Ovary (tissue), 9 donors: ENCODE data around the gene PDXP. TPM values are rescaled to one million over a fixed set of nuclear protein-coding genes. Genes with fewer than 3 reads are reported as not detected.

Experiments used
- DNase-seq, 5 donors: peaks; one replicate each; pipeline ENCODE4 v3.0.0-alpha.2; 2019 to 2020
- H3K27ac ChIP-seq, 2 donors: fragments of 200-600 bp; one replicate each; pipeline versions ENCODE4 v1.5.1 to v1.8.0; 2019 to 2022
- H3K27me3 ChIP-seq: fragments of 200-600 bp; one replicate; pipeline ENCODE4 v1.8.0; 2022
- H3K36me3 ChIP-seq: fragments of 200-600 bp; sonication (generic); one replicate; pipeline ENCODE4 v1.5.1; 2019
- H3K4me1 ChIP-seq: one replicate; pipeline ENCODE4 v1.8.1; 2013; ENCODE audit warnings: mild to moderate bottlenecking, moderate library complexity; ENCODE audit not compliant: insufficient read depth
- H3K4me3 ChIP-seq: fragments of 200-600 bp; sonication (generic); one replicate; pipeline ENCODE4 v1.5.1; 2017
- H3K9me3 ChIP-seq, 2 donors: fragments of 200-600 bp in 1 of 2; sonication (generic) in 1 of 2; one replicate each; pipeline versions ENCODE4 v1.5.1 to v1.8.1; 2013 to 2019; ENCODE audit warnings: mild to moderate bottlenecking in 1 of 2, moderate library complexity in 1 of 2
- EP300 ChIP-seq: sonication (generic); formaldehyde crosslinking; IDR thresholded peaks from one replicate; pipeline ENCODE4 v1.6.1; 2017; ENCODE audit warnings: antibody characterized with exemption
- POLR2A ChIP-seq: fragments of 450-650 bp; IDR thresholded peaks from one replicate; pipeline ENCODE4 v1.6.1; 2017; ENCODE audit warnings: antibody characterized with exemption, mild to moderate bottlenecking, moderate library complexity
- WGBS, 3 donors: extraction: QIAGEN DNeasy Blood & Tissue Kit in 1 of 3; methylation state at CpG; one replicate each; pipeline versions ENCODE4 v1.1.5 to v1.1.7; 2013 to 2017; 5-methylcytosine and 5-hydroxymethylcytosine counted together
- intact Hi-C, 4 donors: fragments of 100-400 bp; cut with DNase I; formaldehyde crosslinking; loops; one replicate each; pipeline versions ENCODE4 v1.11.0 to v1.15.1; 2022 to 2023
- polyA plus RNA-seq, 2 donors: library from polyadenylated mRNA; stranded (reverse); fragments of 200-250 nt in 1 of 2; fragments of 350-450 nt in 1 of 2; fragmentation: Illumina TruSeq in 1 of 2; extraction: RNeasy Lipid Tissue Mini Kit (QIAGEN cat#74804) in 1 of 2; gene quantifications; one replicate each; pipeline ENCODE4 v1.2.3, GENCODE V29; 2013 to 2014
- total RNA-seq, 7 donors: library from RNA; depleted of rRNA in 2 of 7; stranded (reverse); fragments of >200 nt in 2 of 7; fragmentation: NEBNext Ultra II Directional in 3 of 7; extraction: Animal tissue kit (Norgen Biotek cat#: 25700) in 3 of 7; gene quantifications; one replicate each; pipeline versions ENCODE4 v1.1.0 to v1.2.4, GENCODE V29; 2016 to 2023
- TF ChIP-seq, protein P1 (sequence below), 3 donors: fragments of 450-650 bp in 2 of 3; fragments of 200-600 bp in 1 of 3; IDR thresholded peaks; one replicate each; pipeline versions ENCODE4 v1.5.1 to v1.8.0; 2016 to 2022; ENCODE audit warnings: antibody characterized with exemption in 3 of 3, mild to moderate bottlenecking in 1 of 3
- donor health status: DM: no; HTN: no; CAD: no; lungs with moderate emphysema.
- donor health status: DM: no; HTN: no; CAD: no.
- donor health status: Bipolar disorder and iron deficiency.
- donor health status: DM: yes; HTN: yes; CAD: no.
- donor health status: DM: no; HTN: no; CAD: no.
- donor health status: DM: yes; HTN: yes; CAD: no.

The PDXP gene
- total and polyA plus RNA-seq, 9 donors, result 8.1 to 15.9 (median 12.7) TPM

DNA sequence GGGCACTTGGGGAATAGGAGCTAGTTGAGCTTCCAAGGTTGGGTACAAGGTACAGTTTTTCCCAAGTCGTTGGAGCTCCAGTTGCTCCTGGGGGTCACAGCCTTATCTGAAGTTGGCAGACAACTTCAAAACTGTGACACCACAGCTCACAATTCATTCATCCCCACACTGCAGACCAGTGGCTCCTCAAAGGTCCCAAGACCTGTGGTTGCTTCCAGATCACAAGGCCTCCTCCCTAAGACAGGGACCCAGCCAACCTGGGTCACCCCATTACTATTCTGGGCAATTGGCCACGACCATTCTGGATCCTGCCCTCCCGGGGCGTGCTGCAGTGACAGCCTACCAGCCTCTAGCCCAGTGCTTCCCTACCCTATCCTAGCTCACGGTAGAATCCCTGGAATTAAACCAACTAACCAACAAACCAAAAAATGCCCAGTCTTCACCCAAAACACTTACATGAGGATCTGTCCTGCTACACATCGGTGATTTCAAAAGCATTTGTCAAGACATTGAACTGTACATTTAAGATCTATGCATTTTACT lies 862 bp upstream of the PDXP start:
- H3K4me3 ChIP-seq, result peak overlapping the region; percentile 24
- peak in 2 of 5 donors; percentile 30 to 45 for DNase-seq
- 5 to 7% (median 5%) methylated on average over 6 of the region's 6 CpGs for WGBS, 3 donors
- H3K27ac ChIP-seq, result peak overlapping the region in 1 of 2 donors; percentile 71
- H3K4me1 ChIP-seq, result peaks cover 8% of the 10 kb centered on the region
- H3K9me3 ChIP-seq, result no peaks in the 10 kb centered on the region
- no peaks in the 10 kb centered on the region for H3K27me3 ChIP-seq
- TF ChIP-seq EP300 (no peak), POLR2A (no peak)
- TF ChIP-seq, protein P1, sequence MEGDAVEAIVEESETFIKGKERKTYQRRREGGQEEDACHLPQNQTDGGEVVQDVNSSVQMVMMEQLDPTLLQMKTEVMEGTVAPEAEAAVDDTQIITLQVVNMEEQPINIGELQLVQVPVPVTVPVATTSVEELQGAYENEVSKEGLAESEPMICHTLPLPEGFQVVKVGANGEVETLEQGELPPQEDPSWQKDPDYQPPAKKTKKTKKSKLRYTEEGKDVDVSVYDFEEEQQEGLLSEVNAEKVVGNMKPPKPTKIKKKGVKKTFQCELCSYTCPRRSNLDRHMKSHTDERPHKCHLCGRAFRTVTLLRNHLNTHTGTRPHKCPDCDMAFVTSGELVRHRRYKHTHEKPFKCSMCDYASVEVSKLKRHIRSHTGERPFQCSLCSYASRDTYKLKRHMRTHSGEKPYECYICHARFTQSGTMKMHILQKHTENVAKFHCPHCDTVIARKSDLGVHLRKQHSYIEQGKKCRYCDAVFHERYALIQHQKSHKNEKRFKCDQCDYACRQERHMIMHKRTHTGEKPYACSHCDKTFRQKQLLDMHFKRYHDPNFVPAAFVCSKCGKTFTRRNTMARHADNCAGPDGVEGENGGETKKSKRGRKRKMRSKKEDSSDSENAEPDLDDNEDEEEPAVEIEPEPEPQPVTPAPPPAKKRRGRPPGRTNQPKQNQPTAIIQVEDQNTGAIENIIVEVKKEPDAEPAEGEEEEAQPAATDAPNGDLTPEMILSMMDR (IDR thresholded peaks at IDR 0.05), result no peak
- no peaks in the 10 kb centered on the region for H3K36me3 ChIP-seq
- intact Hi-C loops, result loop anchor here in 1 of 4 donors (2.0 kb wide), 1 partner anchor 17 kb away; the partner anchor contains the start of gene LGALS1

GRCh38 chr22:37659066-37659896 lies 758 bp downstream of the PDXP start:
- DNase-seq, result peak in 4 of 5 donors; percentile 26 to 67 (median 50)
- no peak for TF ChIP-seq EP300
- no peak for TF ChIP-seq POLR2A
- TF ChIP-seq, protein P1 (IDR thresholded peaks at IDR 0.05), result no peak
- no peaks in the 10 kb centered on the region for H3K9me3 ChIP-seq
- H3K27me3 ChIP-seq, result no peaks in the 10 kb centered on the region
- no peak overlapping the region for H3K27ac ChIP-seq
- intact Hi-C loops, result loop anchor here in 1 of 4 donors (2.0 kb wide), 1 partner anchor 16 kb away; the partner anchor contains the start of gene LGALS1
- H3K36me3 ChIP-seq, result no peaks in the 10 kb centered on the region
- H3K4me1 ChIP-seq, result peaks cover 8% of the 10 kb centered on the region
- 2 to 4% (median 2%) methylated on average over 37 to 68 of the region's 68 CpGs for WGBS, 3 donors
- H3K4me3 ChIP-seq, result peak overlapping the region; percentile 62

- peaks cover 11% of the 10 kb centered on the region for H3K4me1 ChIP-seq
- peak in 1 of 5 donors; percentile 32 for DNase-seq
- H3K27me3 ChIP-seq, result no peaks in the 10 kb centered on the region
- 69 to 72% (median 72%) methylated on average over 14 of the region's 14 CpGs for WGBS, 3 donors
- H3K9me3 ChIP-seq, result no peaks in the 10 kb centered on the region
- H3K27ac ChIP-seq, result no peak overlapping the region
- intact Hi-C loops, result loop anchor here in 1 of 4 donors (2.0 to 5.0 kb wide), 2 partner anchors 15 to 142 kb away; partner anchors contain the start of gene LGALS1
- TF ChIP-seq EP300 (no peak), POLR2A (no peak)
- TF ChIP-seq, protein P1 (IDR thresholded peaks at IDR 0.05), result no peak
- peak overlapping the region; percentile 62 for H3K4me3 ChIP-seq
- no peaks in the 10 kb centered on the region for H3K36me3 ChIP-seq
Measured at GRCh38 chr22:37659897-37660708, 1.6 kb downstream of the PDXP start.

GRCh38 chr22:37660709-37661045 lies 2.2 kb downstream of the PDXP start:
- Histone ChIP-seq H3K27ac (peak overlapping the region; percentile 6 to 25), H3K4me3 (no peak overlapping the region), H3K9me3 (no peaks in the 10 kb centered on the region), H3K27me3 (no peaks in the 10 kb centered on the region), H3K36me3 (no peaks in the 10 kb centered on the region), H3K4me1 (peaks cover 11% of the 10 kb centered on the region)
- TF ChIP-seq, protein P1 (IDR thresholded peaks at IDR 0.05), result no peak
- TF ChIP-seq EP300 (no peak), POLR2A (no peak)
- intact Hi-C loops, result loop anchor here in 1 of 4 donors (5.0 kb wide), 1 partner anchor 142 kb away; no protein-coding TSS in a partner anchor
- 40 to 81% (median 72%) methylated on average over 1 to 2 of the region's 2 CpGs for WGBS, 3 donors
- DNase-seq, result no peak
